A549 treated with AZD9567 at 1 μM for 4 hours (cell line): ENCODE measurements around the gene AGAP2. TPM values are rescaled to one million over a fixed set of nuclear protein-coding genes. Genes with fewer than 3 reads are reported as not detected.

Experiments used
- total RNA-seq: library from RNA; stranded (reverse); fragments of 200-300 nt; extraction: Qiagen RNA extraction; gene quantifications from 5 replicates; pipeline ENCODE4 v1.2.3, GENCODE V29; 2022; ENCODE audit not compliant: insufficient read depth

The AGAP2 gene
- 0.09 to 0.16 TPM (median 0.12 TPM) in 4 of 5 replicates, not detected in the other for total RNA-seq

GRCh38 chr12:57738661-57739237 lies at the start of gene AGAP2:
Gene AGAP2 (minus strand): TSS chr12:57738742. CDS start chr12:57738246, 496 bp downstream.

GRCh38 chr12:57782608-57783465 lies 44.3 kb upstream of the AGAP2 start, which contains the start of gene TSFM:
Gene TSFM (plus strand): TSS chr12:57782787. CDS start chr12:57782802, 15 bp downstream.

GRCh38 chr12:57772429-57773322 lies 34.1 kb upstream of the AGAP2 start, which contains the start of gene EEF1AKMT3:
Gene EEF1AKMT3 (plus strand): TSS chr12:57772614. CDS start chr12:57772725, 111 bp downstream.

GRCh38 chr12:57771873-57772428 lies 33.4 kb upstream of the AGAP2 start, which contains the start of gene METTL1:
Gene METTL1 (minus strand): TSS chr12:57772105. CDS start chr12:57772083, 22 bp downstream.

DNA sequence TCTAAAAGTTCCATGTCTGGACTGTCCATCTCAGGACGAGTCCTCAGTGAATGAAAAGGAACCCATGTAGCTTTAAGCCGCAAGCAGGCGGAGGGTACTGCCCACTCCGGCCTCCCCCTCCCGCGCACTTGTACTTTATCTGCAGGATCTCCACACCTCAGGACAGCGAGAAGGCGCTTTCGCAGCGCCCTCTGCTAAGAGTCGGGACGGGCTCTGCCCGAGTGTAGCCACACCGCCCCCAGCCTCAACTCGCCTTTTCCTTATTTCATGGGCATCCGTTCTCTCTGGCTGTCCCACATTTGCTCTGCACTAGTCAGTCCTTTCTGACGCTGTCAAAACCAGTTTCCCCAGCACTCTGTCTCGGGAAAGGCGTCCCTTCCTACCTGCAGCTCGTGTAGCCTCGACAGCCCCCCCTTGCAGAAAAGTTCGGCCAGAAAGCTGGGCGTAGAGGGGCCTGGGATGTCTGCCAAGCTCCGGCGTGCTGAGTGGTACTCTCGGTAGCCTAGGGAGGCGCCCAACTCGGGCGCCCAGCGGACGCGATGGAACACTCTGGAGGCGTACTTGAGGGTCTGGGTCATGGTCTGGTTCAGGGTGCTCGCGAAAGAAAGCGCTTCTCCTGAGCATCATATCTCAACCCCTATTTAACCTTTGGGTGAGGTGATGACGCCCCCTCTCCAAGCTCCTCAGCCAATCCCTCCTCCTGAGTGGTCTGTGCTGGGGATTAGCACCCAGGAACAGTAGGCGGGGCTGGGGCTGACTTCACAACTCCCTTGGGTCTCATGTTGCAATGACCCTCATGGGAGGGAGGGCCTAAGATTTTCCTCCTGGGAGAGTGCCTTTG lies 28.1 kb upstream of the AGAP2 start, which contains the start of gene CYP27B1:
CYP27B1 (minus strand) TSS at position 615 of the 841 bp plus-strand sequence; CDS start at position 578, 37 bp downstream.

DNA sequence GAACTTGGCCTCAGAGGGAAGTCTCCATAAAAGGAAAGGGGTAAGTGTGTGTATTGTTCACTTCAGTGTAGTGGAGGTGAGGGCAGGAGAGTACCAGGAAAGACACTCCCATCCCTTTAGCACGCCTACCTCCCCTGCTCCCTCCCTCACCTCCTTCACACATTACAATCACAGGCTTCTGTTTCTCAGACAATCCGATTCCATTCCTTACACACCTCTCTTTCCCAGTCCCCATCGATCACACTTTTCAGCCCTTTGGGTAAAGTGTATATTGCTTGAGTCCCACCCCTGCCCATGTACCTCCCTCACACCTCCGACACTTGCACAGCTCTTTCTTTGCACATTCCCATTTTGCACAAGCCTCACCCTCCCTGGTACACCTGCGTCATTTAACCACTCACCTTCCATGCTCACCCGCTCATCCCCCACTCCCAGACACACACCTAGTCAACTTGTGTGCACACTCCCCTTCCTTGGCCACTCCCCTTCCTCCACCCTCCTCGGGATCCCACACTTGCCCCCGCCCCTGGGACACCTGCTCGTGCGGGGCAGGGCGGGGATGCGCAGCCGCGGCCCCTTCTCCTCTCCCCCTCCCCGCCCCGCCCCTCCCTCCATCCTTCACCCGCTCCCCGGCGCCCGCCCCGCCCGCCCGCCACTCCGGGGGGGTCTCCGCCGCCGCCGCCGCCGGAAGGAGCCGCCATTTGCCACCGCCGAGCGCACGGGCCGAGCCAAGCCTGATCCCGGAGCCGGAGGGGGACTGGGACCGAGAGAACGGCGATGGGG lies 16.1 kb upstream of the AGAP2 start, which contains the start of gene MARCHF9:
MARCHF9 (plus strand) TSS at position 693 of the 783 bp plus-strand sequence. CDS start 426 bp downstream, outside the sequence.

DNA sequence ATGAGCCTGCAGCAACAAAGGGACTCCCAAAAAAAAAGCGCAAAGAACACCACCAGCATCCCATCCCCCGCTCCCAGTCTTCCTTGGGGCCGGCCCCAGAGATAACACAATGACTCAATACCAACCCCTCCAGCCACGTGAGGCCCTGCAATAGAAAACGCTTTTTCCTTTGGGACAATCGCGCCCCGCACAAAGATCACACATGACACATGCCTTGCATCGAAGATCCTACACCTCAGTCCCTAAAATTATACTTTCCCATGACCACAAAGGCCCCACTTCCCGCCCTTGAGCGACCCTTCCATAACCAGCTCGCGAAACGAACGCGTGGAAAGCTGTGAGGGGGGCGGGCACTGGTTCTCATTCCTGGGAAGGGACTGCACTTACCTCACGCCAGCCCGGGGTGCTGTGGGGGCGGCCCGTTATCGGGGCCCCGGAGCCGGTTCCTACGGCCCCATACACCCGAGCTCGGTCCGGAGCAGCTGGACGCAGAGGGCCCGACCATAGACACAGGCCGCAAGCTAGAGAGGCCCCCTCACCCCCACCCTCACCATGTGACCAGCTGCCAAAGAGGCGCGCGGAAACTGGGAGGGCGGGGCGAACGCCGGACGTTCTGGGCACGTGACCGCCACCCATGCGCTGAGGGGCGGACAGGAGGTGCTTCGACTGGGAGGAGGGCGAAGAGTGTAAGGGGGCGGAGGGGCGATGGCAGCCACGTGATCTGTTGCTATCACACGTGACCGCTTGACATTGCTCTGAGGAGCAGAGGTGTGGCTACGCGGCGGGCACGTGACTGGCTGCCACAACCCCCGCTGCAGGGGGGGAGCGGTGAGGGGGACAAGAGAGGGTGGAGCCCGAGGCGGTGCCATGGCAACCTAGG lies 13.5 kb upstream of the AGAP2 start, which contains the start of gene CDK4:
CDK4 (minus strand) TSS at position 523 of the 880 bp plus-strand sequence. CDS start 593 bp downstream, outside the sequence.

DNA sequence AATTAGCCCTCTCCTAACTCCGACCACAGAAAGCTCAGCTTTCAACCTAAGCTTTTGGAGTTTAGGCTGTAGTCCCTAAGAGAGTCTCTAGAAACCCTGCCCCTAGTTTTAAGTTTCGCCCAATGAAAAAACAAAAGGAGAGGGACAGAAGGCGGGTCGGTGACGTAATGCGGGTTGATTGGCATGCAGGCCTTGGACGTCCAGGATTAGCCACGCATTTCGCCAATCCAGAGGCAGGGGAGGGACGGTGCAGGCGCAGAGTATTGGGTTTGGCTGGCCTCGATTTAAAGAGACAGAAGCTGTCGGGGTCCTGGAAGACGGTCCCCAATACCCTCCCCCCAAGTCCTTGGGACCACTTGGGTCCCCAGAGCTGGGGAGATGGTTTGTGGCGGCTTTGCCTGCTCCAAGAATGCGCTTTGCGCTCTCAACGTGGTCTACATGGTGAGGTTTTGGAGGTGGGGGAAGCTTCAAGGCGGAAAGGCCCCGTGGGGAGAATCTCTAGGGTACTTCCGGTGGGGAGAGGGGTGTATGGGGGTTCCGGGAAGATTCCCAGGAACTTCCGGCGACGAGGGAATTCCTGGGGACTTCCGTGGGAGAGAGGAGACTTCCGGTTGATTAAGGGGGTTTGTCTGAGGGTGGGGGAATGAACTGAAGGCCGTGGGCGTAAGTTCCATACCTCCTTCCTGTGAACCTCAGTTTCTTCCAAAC lies 6.4 kb upstream of the AGAP2 start, which contains the start of gene TSPAN31:
TSPAN31 (plus strand) TSS at position 263 of the 708 bp plus-strand sequence; CDS start at position 379, 116 bp downstream.

DNA sequence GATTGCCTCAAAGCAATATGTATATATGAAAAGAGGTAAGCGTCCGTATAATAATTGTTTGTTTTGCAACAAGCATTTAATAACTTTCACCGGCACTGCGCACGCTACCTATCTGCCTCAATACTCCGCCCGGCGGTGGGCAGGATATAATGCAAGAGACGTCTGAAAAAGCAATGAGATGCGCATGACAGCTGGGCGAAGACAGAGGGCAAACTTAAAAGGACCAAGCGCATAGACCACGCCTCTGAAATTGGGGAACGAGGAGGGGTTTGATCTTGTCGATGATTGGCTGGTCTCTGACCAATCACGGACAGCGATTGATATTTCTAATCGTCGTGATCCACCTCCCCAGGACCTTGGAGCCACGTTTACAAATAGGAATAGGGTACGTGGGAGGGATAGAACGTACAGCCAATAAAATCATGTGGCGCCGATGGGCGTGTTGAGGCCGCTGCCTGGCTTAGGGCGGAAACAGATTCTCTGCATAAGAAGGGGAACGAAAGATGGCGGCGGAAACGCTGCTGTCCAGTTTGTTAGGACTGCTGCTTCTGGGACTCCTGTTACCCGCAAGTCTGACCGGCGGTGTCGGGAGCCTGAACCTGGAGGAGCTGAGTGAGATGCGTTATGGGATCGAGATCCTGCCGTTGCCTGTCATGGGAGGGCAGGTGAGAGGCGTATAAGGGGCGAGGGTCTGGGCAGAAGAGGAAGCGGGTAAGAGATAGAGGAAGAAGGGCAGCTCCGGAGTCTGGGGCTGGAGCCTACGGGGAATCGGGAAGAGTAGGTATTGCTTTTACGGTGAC lies 44.7 kb downstream of the AGAP2 start, which contains the start of gene OS9:
OS9 (plus strand) TSS at position 474 of the 800 bp plus-strand sequence; CDS start at position 504, 30 bp downstream.

Other genes starting within 250 kb of the AGAP2 start
- 25.3 to 34.3 TPM (median 31.4 TPM) in 5 replicates for gene DDIT3, start 218.2 kb downstream of the AGAP2 start, total RNA-seq
- 7.9 to 27.8 TPM (median 25.9 TPM) in 5 replicates for gene MBD6, start 215.9 kb downstream of the AGAP2 start, total RNA-seq
- 113 to 139 TPM (median 118 TPM) in 5 replicates for gene DCTN2, start 191.6 kb downstream of the AGAP2 start, total RNA-seq
- 0.17 to 0.32 TPM (median 0.26 TPM) in 4 of 5 replicates, not detected in the other for gene KIF5A, start 188.7 kb downstream of the AGAP2 start, total RNA-seq
- 39.5 to 42.5 TPM (median 40.2 TPM) in 5 replicates for gene PIP4K2C, start 147.6 kb downstream of the AGAP2 start, total RNA-seq
- gene DTX3, start 133.9 kb downstream of the AGAP2 start, total RNA-seq: 11.8 to 16.9 TPM (median 16.2 TPM) in 5 replicates
- gene ARHGEF25, start 127.3 kb downstream of the AGAP2 start, total RNA-seq: 5.0 to 22.2 TPM (median 5.9 TPM) in 5 replicates
- gene B4GALNT1, start 105.5 kb downstream of the AGAP2 start, total RNA-seq: 33.1 to 44.2 TPM (median 39.2 TPM) in 5 replicates
- gene OS9, start 44.6 kb downstream of the AGAP2 start, total RNA-seq: 115 to 117 TPM (median 116 TPM) in 5 replicates
- 15.7 to 20.3 TPM (median 16.1 TPM) in 5 replicates for gene TSPAN31, start 6.3 kb upstream of the AGAP2 start, total RNA-seq
- 232 to 253 TPM (median 250 TPM) in 5 replicates for gene CDK4, start 13.6 kb upstream of the AGAP2 start, total RNA-seq
- gene MARCHF9, start 16.4 kb upstream of the AGAP2 start, total RNA-seq: 4.7 to 8.0 TPM (median 7.2 TPM) in 5 replicates
- 0.79 to 3.1 TPM (median 2.3 TPM) in 5 replicates for gene CYP27B1, start 28.3 kb upstream of the AGAP2 start, total RNA-seq
- 59.2 to 71.4 TPM (median 60.7 TPM) in 5 replicates for gene METTL1, start 33.4 kb upstream of the AGAP2 start, total RNA-seq
- gene EEF1AKMT3, start 33.9 kb upstream of the AGAP2 start, total RNA-seq: 4.1 to 5.3 TPM (median 4.6 TPM) in 5 replicates
- gene TSFM, start 44.0 kb upstream of the AGAP2 start, total RNA-seq: 69.0 to 74.2 TPM (median 71.0 TPM) in 5 replicates
- gene AVIL, start 80.0 kb upstream of the AGAP2 start, total RNA-seq: 0.42 to 0.77 TPM (median 0.54 TPM) in 4 of 5 replicates, not detected in the other
- gene CTDSP2, start 108.0 kb upstream of the AGAP2 start, total RNA-seq: 40.6 to 49.7 TPM (median 44.1 TPM) in 5 replicates
- 2.9 to 6.4 TPM (median 5.7 TPM) in 5 replicates for gene ATP23, start 202.8 kb upstream of the AGAP2 start, total RNA-seq